ENCODE results near the gene FAM120AOS. TPM values are rescaled to one million over a fixed set of nuclear protein-coding genes. Genes with fewer than 3 reads are reported as not detected.

FAM120AOS gene
- total and polyA plus RNA-seq, 2 donors from 2014 or later, result 38.7 to 53.2 TPM

DNA sequence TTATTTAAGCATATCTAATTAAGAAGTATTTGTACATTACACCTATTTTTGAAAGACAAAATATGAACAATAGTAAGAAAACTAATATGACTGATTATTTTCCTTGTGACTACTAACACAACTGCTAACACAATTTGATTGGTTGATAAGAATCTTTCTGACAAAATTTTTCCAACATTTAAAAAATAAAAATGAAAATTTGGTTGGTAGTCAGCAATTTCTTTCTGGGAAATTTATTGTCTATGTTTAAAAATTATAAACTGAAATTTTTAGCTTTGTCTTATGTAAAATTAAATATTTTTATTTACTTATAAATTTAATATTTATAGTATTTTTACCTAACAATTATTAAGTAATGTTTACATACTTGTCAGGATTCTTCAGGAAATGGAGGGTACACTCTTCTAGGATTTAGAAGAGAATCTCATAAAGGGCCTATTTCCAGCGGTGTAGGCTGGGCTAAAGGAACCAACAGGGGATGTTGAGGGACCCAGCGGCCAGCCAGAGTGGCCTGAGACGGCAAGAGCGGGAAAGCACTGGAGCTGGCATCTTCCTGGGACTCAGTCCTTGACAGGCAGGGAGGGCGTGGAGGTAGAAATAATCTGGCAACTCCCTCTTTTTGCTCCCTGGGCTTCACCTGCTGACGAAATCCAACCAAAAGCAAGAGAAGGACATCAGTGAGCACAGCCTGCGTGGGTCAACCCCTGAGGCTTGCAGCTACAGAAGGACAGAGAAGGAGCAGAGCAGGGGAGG is 16.6 kb downstream of the FAM120AOS start:
- Histone ChIP-seq H3K27me3 (ENCODE audit: control insufficient read depth, insufficient read depth, low read length) (no peaks in the 10 kb centered on the region), H3K9me3 (ENCODE audit: control insufficient read depth in 2 of 3, insufficient read depth in 1 of 3, low read length in 3 of 3) (no peaks in the 10 kb centered on the region), H3K27ac (ENCODE audit: low read depth in 2 of 2, low read length in 2 of 2) (no peak overlapping the region), H3K9ac (ENCODE audit: low read length in 3 of 3) (no peak overlapping the region), H3K36me3 (ENCODE audit: control insufficient read depth in 2 of 3, insufficient read depth in 3 of 3, low read length in 3 of 3) (no peaks in the 10 kb centered on the region), H3K4me3 (ENCODE audit: low read length in 3 of 3) (no peak overlapping the region), H3K4me1 (ENCODE audit: control insufficient read depth in 2 of 3, insufficient read depth in 2 of 3, low read depth in 1 of 3, low read length in 3 of 3) (no peaks in the 10 kb centered on the region)
- DNase-seq (no peak), FAIRE-seq (peak; percentile 68)
- intact Hi-C loops (cut with DNase I), result no loop called here
- TF ChIP-seq, protein P1, sequence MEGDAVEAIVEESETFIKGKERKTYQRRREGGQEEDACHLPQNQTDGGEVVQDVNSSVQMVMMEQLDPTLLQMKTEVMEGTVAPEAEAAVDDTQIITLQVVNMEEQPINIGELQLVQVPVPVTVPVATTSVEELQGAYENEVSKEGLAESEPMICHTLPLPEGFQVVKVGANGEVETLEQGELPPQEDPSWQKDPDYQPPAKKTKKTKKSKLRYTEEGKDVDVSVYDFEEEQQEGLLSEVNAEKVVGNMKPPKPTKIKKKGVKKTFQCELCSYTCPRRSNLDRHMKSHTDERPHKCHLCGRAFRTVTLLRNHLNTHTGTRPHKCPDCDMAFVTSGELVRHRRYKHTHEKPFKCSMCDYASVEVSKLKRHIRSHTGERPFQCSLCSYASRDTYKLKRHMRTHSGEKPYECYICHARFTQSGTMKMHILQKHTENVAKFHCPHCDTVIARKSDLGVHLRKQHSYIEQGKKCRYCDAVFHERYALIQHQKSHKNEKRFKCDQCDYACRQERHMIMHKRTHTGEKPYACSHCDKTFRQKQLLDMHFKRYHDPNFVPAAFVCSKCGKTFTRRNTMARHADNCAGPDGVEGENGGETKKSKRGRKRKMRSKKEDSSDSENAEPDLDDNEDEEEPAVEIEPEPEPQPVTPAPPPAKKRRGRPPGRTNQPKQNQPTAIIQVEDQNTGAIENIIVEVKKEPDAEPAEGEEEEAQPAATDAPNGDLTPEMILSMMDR (IDR thresholded peaks at IDR 0.05; ENCODE audit: borderline replicate concordance, extremely low read depth, insufficient read depth), result no peak

DNA sequence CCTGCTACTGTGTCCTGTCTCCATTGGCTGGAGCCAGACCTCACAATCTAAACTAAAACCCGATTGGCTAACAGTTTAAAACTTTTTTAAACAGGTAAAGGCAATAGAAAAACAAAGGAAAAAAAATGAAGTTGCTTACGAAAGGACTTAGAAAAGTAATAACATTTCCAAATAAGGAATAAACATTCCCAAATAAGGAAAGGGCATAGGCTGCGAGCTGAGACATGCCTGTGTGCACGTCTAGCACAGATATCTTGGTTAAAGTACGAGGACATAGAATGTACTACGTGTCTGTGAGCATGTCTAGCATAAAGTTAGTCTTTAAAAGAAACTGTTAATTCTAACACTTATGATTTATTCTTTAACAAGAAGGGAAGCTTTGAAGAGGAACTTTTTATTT is 17.2 kb downstream of the FAM120AOS start:
- Histone ChIP-seq H3K4me3 (ENCODE audit: low read length in 3 of 3) (no peak overlapping the region), H3K27ac (ENCODE audit: low read depth in 2 of 2, low read length in 2 of 2) (no peak overlapping the region), H3K4me1 (ENCODE audit: control insufficient read depth in 2 of 3, insufficient read depth in 2 of 3, low read depth in 1 of 3, low read length in 3 of 3) (no peaks in the 10 kb centered on the region), H3K36me3 (ENCODE audit: control insufficient read depth in 2 of 3, insufficient read depth in 3 of 3, low read length in 3 of 3) (no peaks in the 10 kb centered on the region), H3K9me3 (ENCODE audit: control insufficient read depth in 2 of 3, insufficient read depth in 1 of 3, low read length in 3 of 3) (no peaks in the 10 kb centered on the region), H3K27me3 (ENCODE audit: control insufficient read depth, insufficient read depth, low read length) (no peaks in the 10 kb centered on the region), H3K9ac (ENCODE audit: low read length in 3 of 3) (no peak overlapping the region)
- intact Hi-C loops (cut with DNase I), result no loop called here
- TF ChIP-seq, protein P1 (IDR thresholded peaks at IDR 0.05; ENCODE audit: borderline replicate concordance, extremely low read depth, insufficient read depth), result no peak
- DNase-seq (no peak), FAIRE-seq (no peak)

DNA sequence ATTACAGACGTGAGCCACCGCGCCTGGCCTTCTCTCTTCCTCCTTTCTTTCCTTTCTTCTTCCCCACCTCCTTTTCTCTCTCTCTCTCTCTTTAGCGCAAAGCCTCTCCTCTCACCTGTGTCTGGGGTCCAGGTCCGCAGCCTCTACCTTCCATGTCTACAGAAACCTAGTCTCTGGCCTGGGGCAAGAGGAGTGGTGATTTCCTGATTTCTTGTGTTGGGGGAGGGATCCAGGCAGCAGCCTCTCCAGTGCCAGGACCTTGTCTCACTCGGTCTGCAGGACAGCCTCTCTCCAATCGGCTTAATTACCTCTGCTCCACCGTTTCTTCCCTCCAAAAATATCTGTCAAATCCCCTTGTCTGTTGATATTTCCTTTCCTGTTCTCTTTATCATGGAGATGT is 18.0 kb downstream of the FAM120AOS start:
- intact Hi-C loops (cut with DNase I), result no loop called here
- Histone ChIP-seq H3K4me1 (ENCODE audit: control insufficient read depth in 2 of 3, insufficient read depth in 2 of 3, low read depth in 1 of 3, low read length in 3 of 3) (no peaks in the 10 kb centered on the region), H3K4me3 (ENCODE audit: low read length in 3 of 3) (no peak overlapping the region), H3K9me3 (ENCODE audit: control insufficient read depth in 2 of 3, insufficient read depth in 1 of 3, low read length in 3 of 3) (no peaks in the 10 kb centered on the region), H3K27ac (ENCODE audit: low read depth in 2 of 2, low read length in 2 of 2) (no peak overlapping the region), H3K27me3 (ENCODE audit: control insufficient read depth, insufficient read depth, low read length) (no peaks in the 10 kb centered on the region), H3K9ac (ENCODE audit: low read length in 3 of 3) (no peak overlapping the region), H3K36me3 (ENCODE audit: control insufficient read depth in 2 of 3, insufficient read depth in 3 of 3, low read length in 3 of 3) (no peaks in the 10 kb centered on the region)
- TF ChIP-seq, protein P1 (IDR thresholded peaks at IDR 0.05; ENCODE audit: borderline replicate concordance, extremely low read depth, insufficient read depth), result no peak
- FAIRE-seq (no peak), DNase-seq (no peak)
